Measurements from ENCODE around the gene BEND7. TPM values are rescaled to one million over a fixed set of nuclear protein-coding genes. Genes with fewer than 3 reads are reported as not detected.

Gene BEND7
- total RNA-seq, 1 donor from 2014 or later, result 3.1 TPM

DNA sequence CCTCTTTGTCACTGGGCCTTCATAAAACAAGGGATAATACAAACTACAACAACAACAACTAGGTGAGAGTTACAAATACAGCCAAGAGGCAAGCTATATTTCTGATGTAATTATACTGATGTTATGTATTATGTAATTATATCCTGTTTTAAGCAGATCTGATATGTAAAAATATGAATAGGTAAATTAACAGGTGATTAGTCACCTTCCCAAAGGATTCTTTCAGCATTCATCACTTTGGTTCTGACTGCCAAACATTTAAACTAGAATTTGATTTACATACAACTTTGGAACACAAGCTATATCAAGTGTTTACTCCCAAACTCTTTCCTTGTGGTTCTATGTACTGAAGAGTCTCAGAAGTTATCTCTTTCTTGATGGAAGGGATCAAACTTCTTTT is 53.7 kb downstream of the BEND7 start:
- TF ChIP-seq, protein P1, sequence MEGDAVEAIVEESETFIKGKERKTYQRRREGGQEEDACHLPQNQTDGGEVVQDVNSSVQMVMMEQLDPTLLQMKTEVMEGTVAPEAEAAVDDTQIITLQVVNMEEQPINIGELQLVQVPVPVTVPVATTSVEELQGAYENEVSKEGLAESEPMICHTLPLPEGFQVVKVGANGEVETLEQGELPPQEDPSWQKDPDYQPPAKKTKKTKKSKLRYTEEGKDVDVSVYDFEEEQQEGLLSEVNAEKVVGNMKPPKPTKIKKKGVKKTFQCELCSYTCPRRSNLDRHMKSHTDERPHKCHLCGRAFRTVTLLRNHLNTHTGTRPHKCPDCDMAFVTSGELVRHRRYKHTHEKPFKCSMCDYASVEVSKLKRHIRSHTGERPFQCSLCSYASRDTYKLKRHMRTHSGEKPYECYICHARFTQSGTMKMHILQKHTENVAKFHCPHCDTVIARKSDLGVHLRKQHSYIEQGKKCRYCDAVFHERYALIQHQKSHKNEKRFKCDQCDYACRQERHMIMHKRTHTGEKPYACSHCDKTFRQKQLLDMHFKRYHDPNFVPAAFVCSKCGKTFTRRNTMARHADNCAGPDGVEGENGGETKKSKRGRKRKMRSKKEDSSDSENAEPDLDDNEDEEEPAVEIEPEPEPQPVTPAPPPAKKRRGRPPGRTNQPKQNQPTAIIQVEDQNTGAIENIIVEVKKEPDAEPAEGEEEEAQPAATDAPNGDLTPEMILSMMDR (IDR thresholded peaks at IDR 0.05; ENCODE audit: partially characterized antibody, unreplicated experiment), result no peak
- no peaks in the 10 kb centered on the region for H3K4me1 Mint-ChIP-seq (ENCODE audit: low read depth, unreplicated experiment)
- H3K36me3 Mint-ChIP-seq (ENCODE audit: unreplicated experiment), result no peaks in the 10 kb centered on the region
- no peak overlapping the region for H3K27ac Mint-ChIP-seq (ENCODE audit: unreplicated experiment)
- no peaks in the 10 kb centered on the region for H3K9me3 Mint-ChIP-seq (ENCODE audit: unreplicated experiment)
- H3K4me3 Mint-ChIP-seq (ENCODE audit: unreplicated experiment), result no peak overlapping the region
- no peaks in the 10 kb centered on the region for H3K27me3 Mint-ChIP-seq (ENCODE audit: unreplicated experiment)
- DNase-seq, result no peak

DNA sequence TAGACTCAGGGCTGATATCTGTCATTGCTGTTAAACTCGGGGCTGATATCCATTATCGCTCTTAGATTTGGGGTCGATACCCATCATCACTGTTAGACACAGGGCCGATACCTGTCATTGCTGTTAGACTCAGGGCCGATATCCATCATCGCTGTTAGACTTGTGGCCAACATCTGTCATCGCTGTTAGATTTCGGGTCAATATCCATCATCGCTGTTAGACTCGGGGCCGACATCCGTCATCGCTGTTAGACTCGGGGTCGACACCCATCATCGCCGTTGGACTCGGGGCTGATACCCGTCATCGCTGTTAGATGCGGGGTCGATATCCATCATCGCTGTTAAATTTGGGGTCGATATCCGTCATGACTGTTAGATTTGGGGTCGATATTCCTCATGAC is 54.8 kb downstream of the BEND7 start:
- Mint-ChIP-seq H3K27ac (ENCODE audit: unreplicated experiment) (no peak overlapping the region), H3K9me3 (ENCODE audit: unreplicated experiment) (no peaks in the 10 kb centered on the region), H3K4me3 (ENCODE audit: unreplicated experiment) (no peak overlapping the region), H3K4me1 (ENCODE audit: low read depth, unreplicated experiment) (no peaks in the 10 kb centered on the region), H3K36me3 (ENCODE audit: unreplicated experiment) (no peaks in the 10 kb centered on the region), H3K27me3 (ENCODE audit: unreplicated experiment) (peaks cover under 1% of the 10 kb centered on the region)
- DNase-seq, result no peak
- TF ChIP-seq, protein P1 (IDR thresholded peaks at IDR 0.05; ENCODE audit: partially characterized antibody, unreplicated experiment), result no peak

GRCh38 chr10:13472359-13472758 is 56.5 kb downstream of the BEND7 start:
- Mint-ChIP-seq H3K27ac (ENCODE audit: unreplicated experiment) (no peak overlapping the region), H3K9me3 (ENCODE audit: unreplicated experiment) (no peaks in the 10 kb centered on the region), H3K4me3 (ENCODE audit: unreplicated experiment) (no peak overlapping the region), H3K27me3 (ENCODE audit: unreplicated experiment) (peaks cover 5% of the 10 kb centered on the region), H3K36me3 (ENCODE audit: unreplicated experiment) (no peaks in the 10 kb centered on the region), H3K4me1 (ENCODE audit: low read depth, unreplicated experiment) (no peaks in the 10 kb centered on the region)
- TF ChIP-seq, protein P1 (IDR thresholded peaks at IDR 0.05; ENCODE audit: partially characterized antibody, unreplicated experiment), result no peak
- no peak for DNase-seq

- Mint-ChIP-seq H3K9me3 (ENCODE audit: unreplicated experiment) (no peaks in the 10 kb centered on the region), H3K36me3 (ENCODE audit: unreplicated experiment) (no peaks in the 10 kb centered on the region), H3K27me3 (ENCODE audit: unreplicated experiment) (peaks cover 5% of the 10 kb centered on the region), H3K4me1 (ENCODE audit: low read depth, unreplicated experiment) (no peaks in the 10 kb centered on the region), H3K27ac (ENCODE audit: unreplicated experiment) (no peak overlapping the region), H3K4me3 (ENCODE audit: unreplicated experiment) (no peak overlapping the region)
- TF ChIP-seq, protein P1 (IDR thresholded peaks at IDR 0.05; ENCODE audit: partially characterized antibody, unreplicated experiment), result peak; percentile 40
- no peak for DNase-seq
Observed at GRCh38 chr10:13470270-13470669, 58.5 kb downstream of the BEND7 start.

- TF ChIP-seq, protein P1 (IDR thresholded peaks at IDR 0.05; ENCODE audit: partially characterized antibody, unreplicated experiment), result no peak
- no peak for DNase-seq
- Mint-ChIP-seq H3K4me1 (ENCODE audit: low read depth, unreplicated experiment) (peaks cover 4% of the 10 kb centered on the region), H3K27me3 (ENCODE audit: unreplicated experiment) (peaks cover 2% of the 10 kb centered on the region), H3K4me3 (ENCODE audit: unreplicated experiment) (no peak overlapping the region), H3K27ac (ENCODE audit: unreplicated experiment) (no peak overlapping the region), H3K36me3 (ENCODE audit: unreplicated experiment) (peaks cover 7% of the 10 kb centered on the region), H3K9me3 (ENCODE audit: unreplicated experiment) (peaks cover 2% of the 10 kb centered on the region)
Observed at GRCh38 chr10:13462551-13462950, 66.3 kb downstream of the BEND7 start.

Data from glutamatergic neuron (in vitro differentiated cells).